ENCODE data around the gene SNX6. TPM values are rescaled to one million over a fixed set of nuclear protein-coding genes. Genes with fewer than 3 reads are reported as not detected.
A peak's percentile ranks its signal among the peaks of the same experiment; 100 is the strongest.

Gene SNX6
- total RNA-seq, 2 experiments from 2014 or later, result 61.1 to 62.8 TPM

DNA sequence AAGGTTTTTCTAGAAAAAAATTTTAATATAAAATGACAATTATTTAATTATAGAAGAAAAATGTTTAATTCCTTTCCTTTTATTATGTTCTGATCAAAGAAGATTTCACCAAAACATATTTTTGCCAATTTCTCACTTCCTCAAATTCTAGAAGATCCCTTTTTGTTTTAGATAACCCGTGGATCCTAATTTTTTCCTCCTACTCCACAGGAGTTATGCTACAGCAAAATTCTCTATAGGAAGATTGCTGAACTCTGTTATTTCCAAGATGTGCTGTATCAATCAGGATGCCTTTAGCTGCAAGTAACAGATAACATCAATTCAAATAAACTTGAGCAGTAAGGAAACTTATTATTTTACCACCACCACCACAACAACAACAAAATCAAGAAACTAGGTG lies 3.8 kb upstream of the SNX6 start:
- POLR2A ChIA-PET, result no interaction called here
- TF ChIP-seq, protein P1, sequence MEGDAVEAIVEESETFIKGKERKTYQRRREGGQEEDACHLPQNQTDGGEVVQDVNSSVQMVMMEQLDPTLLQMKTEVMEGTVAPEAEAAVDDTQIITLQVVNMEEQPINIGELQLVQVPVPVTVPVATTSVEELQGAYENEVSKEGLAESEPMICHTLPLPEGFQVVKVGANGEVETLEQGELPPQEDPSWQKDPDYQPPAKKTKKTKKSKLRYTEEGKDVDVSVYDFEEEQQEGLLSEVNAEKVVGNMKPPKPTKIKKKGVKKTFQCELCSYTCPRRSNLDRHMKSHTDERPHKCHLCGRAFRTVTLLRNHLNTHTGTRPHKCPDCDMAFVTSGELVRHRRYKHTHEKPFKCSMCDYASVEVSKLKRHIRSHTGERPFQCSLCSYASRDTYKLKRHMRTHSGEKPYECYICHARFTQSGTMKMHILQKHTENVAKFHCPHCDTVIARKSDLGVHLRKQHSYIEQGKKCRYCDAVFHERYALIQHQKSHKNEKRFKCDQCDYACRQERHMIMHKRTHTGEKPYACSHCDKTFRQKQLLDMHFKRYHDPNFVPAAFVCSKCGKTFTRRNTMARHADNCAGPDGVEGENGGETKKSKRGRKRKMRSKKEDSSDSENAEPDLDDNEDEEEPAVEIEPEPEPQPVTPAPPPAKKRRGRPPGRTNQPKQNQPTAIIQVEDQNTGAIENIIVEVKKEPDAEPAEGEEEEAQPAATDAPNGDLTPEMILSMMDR (IDR thresholded peaks at IDR 0.05), result no peak
- Mint-ChIP-seq H3K27me3 (no peaks in the 10 kb centered on the region), H3K27ac (no peak overlapping the region), H3K36me3 (ENCODE audit: low read depth) (peaks cover 1% of the 10 kb centered on the region), H3K4me3 (no peak overlapping the region), H3K9me3 (peaks cover 3% of the 10 kb centered on the region), H3K4me1 (ENCODE audit: low read depth) (peaks cover 12% of the 10 kb centered on the region)
- intact Hi-C loops (cut with micrococcal nuclease), result no loop called here
- ATAC-seq, result no peak
- CTCF ChIA-PET, result no interaction called here
- no peak for DNase-seq

DNA sequence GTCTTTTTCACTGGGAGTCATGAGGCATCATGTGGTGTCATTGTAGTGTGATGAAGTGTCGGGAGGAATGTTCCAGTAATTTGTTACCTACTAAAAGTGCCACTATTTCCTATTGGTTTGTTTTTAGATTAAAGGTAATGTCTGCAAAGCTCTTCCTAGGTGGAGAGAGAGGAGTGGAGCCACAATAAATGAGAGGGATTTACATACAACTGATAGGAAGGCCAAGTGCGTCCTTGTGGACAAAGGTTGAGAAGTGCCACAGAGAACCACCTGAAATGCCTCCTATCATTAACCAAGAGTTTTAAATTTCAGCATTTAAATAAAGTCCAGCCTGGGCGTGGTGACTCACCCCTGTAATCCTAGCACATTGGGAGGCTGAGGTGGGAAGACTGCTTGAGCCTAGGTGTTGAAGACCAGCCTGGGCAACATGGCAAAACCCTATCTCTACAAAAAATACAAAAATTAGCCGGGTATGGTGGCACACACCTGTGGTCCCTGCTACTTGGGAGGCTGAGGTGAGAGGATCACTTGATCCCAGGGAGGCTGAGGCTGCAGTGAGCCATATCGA lies 2.5 kb upstream of the SNX6 start:
- Mint-ChIP-seq H3K4me3 (no peak overlapping the region), H3K27ac (no peak overlapping the region), H3K9me3 (peaks cover 3% of the 10 kb centered on the region), H3K27me3 (no peaks in the 10 kb centered on the region), H3K36me3 (ENCODE audit: low read depth) (peaks cover 4% of the 10 kb centered on the region), H3K4me1 (ENCODE audit: low read depth) (peaks cover 16% of the 10 kb centered on the region)
- ChIA-PET POLR2A (no interaction called here), CTCF (no interaction called here)
- TF ChIP-seq, protein P1 (IDR thresholded peaks at IDR 0.05), result no peak
- intact Hi-C loops (cut with micrococcal nuclease), result no loop called here
- DNase-seq (no peak), ATAC-seq (no peak)

DNA sequence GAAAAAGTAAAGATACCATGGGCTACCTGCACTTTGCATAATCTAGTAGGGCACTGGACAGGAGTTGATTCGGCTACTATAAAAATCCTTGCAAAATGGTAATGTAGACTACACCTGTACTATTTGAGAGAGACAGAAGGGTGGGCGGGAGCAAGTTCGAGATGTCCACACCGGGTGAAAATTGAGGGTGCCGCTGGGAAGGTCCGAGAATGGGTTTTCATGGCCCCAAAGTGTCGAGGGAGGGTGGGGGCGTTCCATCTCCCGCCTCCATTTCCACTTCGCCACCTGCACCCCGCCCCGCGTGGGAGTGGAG lies 648 bp downstream of the SNX6 start:
- H3K27me3 Mint-ChIP-seq, result no peaks in the 10 kb centered on the region
- peak; percentile 2 for ATAC-seq
- peaks cover 3% of the 10 kb centered on the region for H3K9me3 Mint-ChIP-seq
- H3K36me3 Mint-ChIP-seq (ENCODE audit: low read depth), result peaks cover 9% of the 10 kb centered on the region
- no peak for DNase-seq
- intact Hi-C loops (cut with micrococcal nuclease), result no loop called here
- H3K27ac Mint-ChIP-seq, result peak overlapping the region; percentile 96
- CTCF ChIA-PET, result no interaction called here
- TF ChIP-seq, protein P1 (IDR thresholded peaks at IDR 0.05), result no peak
- POLR2A ChIA-PET, result no interaction called here
- H3K4me3 Mint-ChIP-seq, result peak overlapping the region; percentile 95
- H3K4me1 Mint-ChIP-seq (ENCODE audit: low read depth), result peaks cover 23% of the 10 kb centered on the region

DNA sequence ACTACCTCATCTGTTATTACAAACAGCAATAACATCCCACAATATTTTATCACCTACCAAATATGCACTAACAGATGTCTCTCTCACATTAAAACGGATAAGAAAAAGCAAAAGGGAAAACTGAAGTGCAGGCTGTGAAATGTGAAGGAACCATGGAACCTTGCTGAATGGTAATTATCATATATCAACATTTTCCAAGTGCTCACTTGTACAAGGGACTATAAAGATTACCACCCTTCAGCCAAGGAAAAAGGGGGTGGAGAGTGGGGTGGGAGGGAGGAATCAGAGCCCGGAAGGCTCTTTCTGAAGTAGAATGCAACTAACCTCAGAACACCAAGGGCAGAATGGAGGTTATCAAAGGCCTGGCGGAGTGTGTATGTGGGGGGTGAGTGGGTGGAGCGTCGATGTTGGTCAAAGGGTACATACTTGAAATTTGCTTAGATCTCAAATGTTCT lies 1.2 kb downstream of the SNX6 start:
- peak; percentile 59 for DNase-seq
- intact Hi-C loops (cut with micrococcal nuclease), result no loop called here
- H3K4me3 Mint-ChIP-seq, result peak overlapping the region; percentile 95
- peaks cover 24% of the 10 kb centered on the region for H3K4me1 Mint-ChIP-seq (ENCODE audit: low read depth)
- no peaks in the 10 kb centered on the region for H3K27me3 Mint-ChIP-seq
- TF ChIP-seq, protein P1 (IDR thresholded peaks at IDR 0.05), result no peak
- ChIA-PET POLR2A (no interaction called here), CTCF (no interaction called here)
- H3K27ac Mint-ChIP-seq, result peak overlapping the region; percentile 96
- peaks cover 3% of the 10 kb centered on the region for H3K9me3 Mint-ChIP-seq
- ATAC-seq, result peak; percentile 16
- H3K36me3 Mint-ChIP-seq (ENCODE audit: low read depth), result peaks cover 9% of the 10 kb centered on the region

DNA sequence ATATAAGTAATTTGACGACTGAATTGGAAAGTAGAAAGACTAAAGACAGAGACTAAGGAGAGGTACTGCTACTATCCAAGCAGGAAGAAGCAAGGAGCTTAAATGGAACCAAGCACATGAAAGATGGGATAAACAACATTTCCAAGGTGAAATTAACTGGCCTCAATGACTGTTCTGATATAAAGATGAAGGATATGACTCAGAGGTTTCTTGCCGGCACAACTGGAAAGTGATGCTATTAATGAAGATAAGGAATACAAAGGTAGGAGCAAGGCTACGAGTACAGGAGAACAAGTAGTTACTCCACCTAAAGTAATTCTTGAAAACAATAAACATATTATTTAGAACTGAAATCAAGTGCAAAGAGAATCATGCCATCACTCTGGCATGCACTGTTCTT lies 6.4 kb downstream of the SNX6 start:
- no peaks in the 10 kb centered on the region for H3K27me3 Mint-ChIP-seq
- TF ChIP-seq, protein P1 (IDR thresholded peaks at IDR 0.05), result no peak
- POLR2A ChIA-PET, result no interaction called here
- no peak overlapping the region for H3K4me3 Mint-ChIP-seq
- ATAC-seq (no peak), DNase-seq (no peak)
- H3K36me3 Mint-ChIP-seq (ENCODE audit: low read depth), result peaks cover 35% of the 10 kb centered on the region
- peak overlapping the region; percentile 6 for H3K27ac Mint-ChIP-seq
- CTCF ChIA-PET, result no interaction called here
- H3K4me1 Mint-ChIP-seq (ENCODE audit: low read depth), result peaks cover 48% of the 10 kb centered on the region
- intact Hi-C loops (cut with micrococcal nuclease), result no loop called here
- no peaks in the 10 kb centered on the region for H3K9me3 Mint-ChIP-seq

Data from activated CD8-positive, alpha-beta T cell treated with anti-CD3 and anti-CD28 coated beads for 36 hours (primary cell).